ENCODE results near the gene TWF2. TPM values are rescaled to one million over a fixed set of nuclear protein-coding genes. Genes with fewer than 3 reads are reported as not detected.
A peak's percentile ranks its signal among the peaks of the same experiment; 100 is the strongest.

The TWF2 gene
- total and polyA plus RNA-seq, 2 of the 4 experiments (the other 2 are of a cell fraction): 111 to 145 TPM

DNA sequence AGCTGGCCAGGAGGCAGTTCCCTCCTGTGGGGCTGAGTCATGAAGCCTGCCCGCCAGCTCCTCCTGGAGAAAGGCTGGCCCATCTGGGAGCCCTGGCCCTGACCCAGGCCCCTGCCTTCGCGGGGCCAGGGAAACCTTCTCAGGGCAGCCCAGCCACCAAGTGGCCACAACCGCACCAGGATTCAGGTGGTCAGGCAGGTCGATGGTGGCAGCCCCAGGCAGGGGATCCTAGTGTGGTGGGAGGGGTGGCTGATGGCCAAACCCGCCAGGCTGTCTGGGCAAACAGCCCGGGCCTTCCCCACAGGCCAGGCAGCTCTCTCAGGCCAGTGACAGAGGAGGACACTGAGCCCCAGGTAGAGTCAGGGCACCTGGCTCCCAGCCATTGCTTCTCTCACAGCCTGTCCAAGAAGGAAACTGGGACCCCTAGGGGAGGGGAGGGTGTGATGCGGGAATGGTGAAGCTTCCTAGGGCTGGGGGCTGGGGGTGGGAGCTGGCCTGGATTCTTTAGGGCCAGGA, 1.2 kb downstream of the TWF2 start:
- Histone ChIP-seq H2AFZ (replicated peaks; ENCODE audit: low read length, poor library complexity) (peak overlapping the region; percentile 84), H3K4me2 (ENCODE audit: low read depth, low read length) (peak overlapping the region; percentile 95), H2AK5ac (ENCODE audit: low read depth, low read length) (peak overlapping the region; percentile 100), H3K9ac (ENCODE audit: low read depth, low read length) (peak overlapping the region; percentile 92), H3K9me1 (ENCODE audit: insufficient read depth, low read length) (peaks cover 28% of the 10 kb centered on the region), H3K4me3 (ENCODE audit: insufficient read depth, low read depth, low read length) (peak overlapping the region; percentile 83), H3K27ac (ENCODE audit: insufficient read depth, low read length) (peak overlapping the region; percentile 87), H3K18ac (ENCODE audit: low read depth, low read length) (no peak overlapping the region; the same call in 1 of the 2 replicates), H3K36me3 (ENCODE audit: control insufficient read depth, insufficient read depth, low read length) (peaks cover 19% of the 10 kb centered on the region; the same call in 1 of the 2 replicates), H3K56ac (ENCODE audit: extremely low read depth, insufficient read depth, low read length) (peak overlapping the region; percentile 10; the same call in 1 of the 2 replicates), H3K4me1 (ENCODE audit: control insufficient read depth, insufficient read depth, low read length) (peaks cover 25% of the 10 kb centered on the region), H3K79me1 (ENCODE audit: low read depth in 1 of 2, low read length in 2 of 2) (peaks cover 14 to 78% of the 10 kb centered on the region in 2 experiments), H4K91ac (ENCODE audit: insufficient read depth, low read depth, low read length) (peak overlapping the region; percentile 91), H2BK20ac (ENCODE audit: low read depth, low read length) (no peak overlapping the region), H3K14ac (replicated peaks; ENCODE audit: low read depth, low read length) (peak overlapping the region; percentile 98), H4K5ac (ENCODE audit: low read depth, low read length) (no peak overlapping the region), H2BK120ac (ENCODE audit: low read depth, low read length) (peak overlapping the region; percentile 51; the same call in 1 of the 2 replicates), H2BK15ac (ENCODE audit: low read depth, low read length) (no peak overlapping the region), H2BK5ac (ENCODE audit: low read depth, low read length, poor library complexity, severe bottlenecking) (peak overlapping the region; percentile 92), H4K20me1 (ENCODE audit: insufficient read depth, low read length) (peaks cover 34% of the 10 kb centered on the region), H3K27me3 (ENCODE audit: control insufficient read depth, insufficient read depth, low read length) (no peaks in the 10 kb centered on the region), H2AK9ac (replicated peaks; ENCODE audit: low read depth, low read length, poor library complexity) (peak overlapping the region; percentile 100), H4K8ac (ENCODE audit: low read depth in 2 of 2, low read length in 2 of 2) (peak overlapping the region; percentile 20 to 95; a peak in 3 of 4 replicates), H3K4ac (ENCODE audit: low read depth, low read length) (peak overlapping the region; percentile 88), H3K9me3 (ENCODE audit: control insufficient read depth, insufficient read depth, low read length) (no peaks in the 10 kb centered on the region), H3K23ac (ENCODE audit: low read depth, low read length) (peak overlapping the region; percentile 96; the same call in 1 of the 2 replicates)
- ATAC-seq (ENCODE audit: low read depth): peak; percentile 71
- DNase-seq: peak; percentile 89
- ChIA-PET CTCF (interaction anchor here (0.6 to 2.0 kb wide), 4 partner anchors 12 to 174 kb away, joined by 3 to 8 read pairs (median 4); partner anchors contain the start of gene TLR9), POLR2A (ENCODE audit: unreplicated experiment) (interaction anchor here (0.6 kb wide), 1 partner anchor 14 kb away, joined by 3 read pairs; no protein-coding TSS in a partner anchor)
- BruUV-seq (replicated peaks): no TSS peak
- dilution Hi-C loops (cut with HindIII; ENCODE audit: low sequenced_read_pairs, unreplicated experiment) (no loop called here), in situ Hi-C loops (cut with MboI; ENCODE audit: low sequenced_read_pairs) (no loop called here), intact Hi-C loops (cut with micrococcal nuclease) (loop anchor here (5.0 kb wide), 1 partner anchor 40 kb away; the partner anchor contains the start of gene WDR82)
- TF ChIP-seq BHLHE40 (IDR thresholded peaks at IDR 0.05; ENCODE audit: low read depth, low read length) (no peak), MXI1 (IDR thresholded peaks at IDR 0.05; ENCODE audit: borderline replicate concordance, low read depth, low read length) (peak; percentile 53; the same call in 1 of the 2 replicates), NFE2L2 (IDR thresholded peaks at IDR 0.05; ENCODE audit: low read depth, low read length) (peak; percentile 43; the same call in 1 of the 2 replicates), MAZ (IDR thresholded peaks at IDR 0.05; ENCODE audit: borderline replicate concordance, low read depth, low read length) (peak; percentile 69; the same call in 1 of the 2 replicates), FOS (IDR thresholded peaks at IDR 0.05; ENCODE audit: low read depth, low read length) (peak; percentile 63; the same call in 1 of the 2 replicates), RFX5 (IDR thresholded peaks at IDR 0.05; ENCODE audit: low read depth, low read length) (no peak)
- WGBS, 2 experiments (ENCODE audit: extremely low coverage in 2 of 2, insufficient read length in 1 of 2): 0% methylated on average over 1 of the region's 8 CpGs; no CpG with 5 or more reads in 1 of the 2 experiments
